HG03196 (cell line): ENCODE results near the gene PCDHA4.
"Not testable (repeated sequence)": the region's sequence is repeated elsewhere in the genome, so short reads cannot be mapped to it uniquely, and the experiment has no call there.

Experiments used
- ATAC-seq: cut with Tn5 transposase; IDR thresholded peaks from one replicate; pipeline ENCODE4 v1.9.1; 2021; ENCODE audit not compliant: unreplicated experiment

PCDHA4 gene

DNA sequence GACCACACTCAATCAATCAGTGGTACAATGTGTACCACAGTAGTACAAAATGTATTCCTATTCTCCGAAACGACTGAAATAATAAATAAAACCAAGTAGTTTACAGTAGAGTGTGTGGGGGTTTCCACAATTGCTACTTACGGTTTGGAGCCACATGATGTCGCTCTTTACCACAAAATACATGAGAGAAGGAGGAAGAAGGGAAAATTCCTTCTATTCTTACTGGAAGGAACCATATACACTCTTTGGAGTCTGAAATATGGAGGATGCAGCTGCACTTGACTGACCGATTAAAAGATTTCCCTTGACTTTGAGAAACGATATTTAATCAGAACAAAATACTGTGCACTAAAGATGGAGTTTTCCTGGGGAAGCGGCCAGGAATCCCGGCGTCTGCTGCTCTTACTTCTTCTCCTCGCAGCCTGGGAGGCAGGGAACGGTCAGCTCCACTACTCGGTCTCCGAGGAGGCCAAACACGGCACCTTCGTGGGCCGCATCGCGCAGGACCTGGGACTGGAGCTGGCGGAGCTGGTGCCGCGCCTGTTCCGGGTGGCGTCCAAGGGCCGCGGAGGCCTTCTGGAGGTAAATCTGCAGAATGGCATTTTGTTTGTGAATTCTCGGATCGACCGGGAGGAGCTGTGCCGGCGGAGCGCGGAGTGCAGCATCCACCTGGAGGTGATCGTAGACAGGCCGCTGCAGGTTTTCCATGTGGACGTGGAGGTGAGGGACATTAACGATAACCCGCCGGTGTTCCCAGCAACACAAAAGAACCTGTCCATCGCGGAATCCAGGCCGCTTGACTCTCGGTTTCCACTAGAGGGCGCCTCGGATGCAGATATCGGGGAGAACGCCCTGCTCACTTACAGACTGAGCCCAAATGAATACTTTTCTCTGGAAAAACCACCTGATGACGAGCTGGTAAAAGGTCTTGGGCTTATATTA lies at the start of gene PCDHA4:
Gene PCDHA4, plus strand, starts transcription at position 235 of the 942 bp plus-strand sequence.
- ATAC-seq: no peak

DNA sequence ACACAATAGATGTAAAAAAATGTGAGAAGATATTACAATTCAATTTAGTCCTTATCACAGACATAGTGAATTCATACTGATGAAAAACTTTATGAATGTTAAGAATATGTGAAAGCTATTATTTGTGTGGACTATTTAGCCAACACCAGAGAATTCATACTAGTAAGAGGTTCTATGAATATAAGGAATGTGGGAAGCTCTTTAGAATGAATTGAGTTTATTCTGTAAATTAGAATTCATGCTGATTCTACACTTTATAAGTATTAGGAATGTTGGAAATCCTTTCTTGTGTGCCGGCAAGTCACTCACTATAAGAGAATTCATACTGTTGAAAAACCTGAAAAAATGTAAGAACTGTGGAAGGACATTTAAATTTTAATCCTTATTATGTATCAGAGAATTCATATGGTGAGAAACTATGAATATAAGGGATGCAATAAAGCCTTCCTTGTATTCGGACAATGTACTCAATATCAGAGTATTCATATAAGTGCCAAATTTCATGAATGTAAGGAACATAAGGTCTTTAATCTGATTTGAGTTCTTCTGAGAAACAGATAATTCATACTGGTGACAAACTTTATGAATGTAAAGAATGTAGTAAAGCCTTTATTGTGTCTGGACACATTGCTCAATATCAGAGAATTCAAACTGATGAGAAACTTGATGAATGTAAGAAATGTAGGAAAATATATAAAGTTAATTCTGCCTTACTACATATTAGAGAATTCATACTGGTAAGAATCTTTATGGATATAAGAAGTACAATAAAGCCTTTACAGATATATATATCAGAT lies 42.5 kb upstream of the PCDHA4 start:
- no peak for ATAC-seq

DNA sequence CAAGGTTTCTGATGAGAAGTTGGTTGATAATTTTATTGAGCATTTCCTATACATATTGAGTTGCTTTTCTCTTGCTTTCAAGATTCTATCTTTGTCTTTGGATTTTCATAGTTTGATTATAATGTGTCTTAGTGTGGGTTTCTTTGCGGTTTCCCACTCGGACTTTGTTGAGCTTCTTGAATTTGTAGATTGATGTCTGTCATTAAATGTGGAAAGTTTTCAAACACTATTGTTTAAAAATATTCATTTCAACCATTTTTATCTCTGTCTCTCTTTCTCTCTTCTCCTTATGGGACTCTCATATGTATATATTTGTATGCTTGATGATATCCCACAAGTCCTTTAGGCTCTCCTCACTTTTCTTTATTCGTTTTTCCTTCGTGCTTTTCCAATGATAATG lies 39.4 kb upstream of the PCDHA4 start:
- no peak for ATAC-seq

DNA sequence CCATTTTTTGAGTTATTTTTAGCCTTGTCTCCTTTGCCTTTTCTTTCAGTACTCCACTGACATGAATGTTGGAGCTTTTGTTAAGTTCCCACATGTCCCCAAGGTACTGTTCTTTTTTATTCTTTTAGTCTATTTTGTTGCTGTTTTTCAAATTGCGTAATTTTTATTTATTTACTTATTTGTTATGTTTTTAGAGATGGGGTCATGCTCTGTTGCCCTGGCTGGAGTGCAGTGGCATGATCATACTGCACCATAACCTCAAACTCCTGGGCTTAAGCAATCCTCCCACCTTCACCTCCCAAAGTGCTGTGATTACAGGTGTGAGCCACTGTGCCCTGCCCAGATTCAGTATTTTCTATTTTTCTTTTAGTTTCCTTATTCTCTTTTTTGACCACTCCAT lies 26.4 kb upstream of the PCDHA4 start:
- no peak for ATAC-seq

DNA sequence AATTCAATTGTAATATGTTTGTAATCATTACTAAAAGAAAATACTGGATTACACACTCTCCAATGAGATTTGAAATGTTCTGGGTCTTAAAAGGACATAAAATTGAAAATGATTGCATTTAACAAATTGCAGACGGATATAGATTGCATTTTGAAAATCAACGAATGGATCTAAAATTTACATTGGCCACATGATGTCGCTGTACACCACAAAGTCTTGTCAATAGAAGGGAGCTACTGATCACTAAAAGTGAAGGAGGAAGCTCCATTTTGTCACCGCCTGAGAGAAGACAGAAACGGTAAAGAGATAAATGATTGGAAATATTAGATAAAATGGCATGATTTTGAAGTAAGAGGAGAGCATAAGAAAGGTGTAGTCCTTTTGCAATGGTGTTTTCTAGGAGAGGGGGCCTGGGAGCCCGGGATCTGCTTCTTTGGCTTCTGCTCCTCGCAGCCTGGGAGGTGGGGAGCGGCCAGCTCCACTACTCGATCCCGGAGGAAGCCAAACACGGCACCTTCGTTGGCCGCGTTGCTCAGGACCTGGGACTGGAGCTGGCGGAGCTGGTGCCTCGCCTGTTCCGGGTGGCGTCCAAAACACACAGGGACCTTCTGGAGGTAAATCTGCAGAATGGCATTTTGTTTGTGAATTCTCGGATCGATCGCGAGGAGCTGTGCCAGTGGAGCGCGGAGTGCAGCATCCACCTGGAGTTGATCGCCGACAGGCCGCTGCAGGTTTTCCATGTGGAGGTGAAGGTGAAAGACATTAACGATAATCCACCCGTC lies 20.8 kb upstream of the PCDHA4 start, which contains the start of gene PCDHA1:
Gene PCDHA1, plus strand, starts transcription at position 236 of the 782 bp plus-strand sequence.
- no peak for ATAC-seq

DNA sequence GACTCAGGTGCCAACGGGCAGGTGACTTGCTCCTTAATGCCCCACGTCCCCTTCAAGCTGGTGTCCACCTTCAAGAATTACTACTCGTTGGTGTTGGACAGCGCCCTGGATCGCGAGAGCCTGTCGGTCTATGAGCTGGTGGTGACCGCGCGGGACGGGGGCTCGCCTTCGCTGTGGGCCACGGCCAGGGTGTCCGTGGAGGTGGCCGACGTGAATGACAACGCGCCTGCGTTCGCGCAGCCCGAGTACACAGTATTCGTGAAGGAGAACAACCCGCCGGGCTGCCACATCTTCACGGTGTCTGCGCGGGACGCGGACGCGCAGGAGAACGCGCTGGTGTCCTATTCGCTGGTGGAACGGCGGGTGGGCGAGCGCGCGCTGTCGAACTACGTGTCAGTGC lies 19.4 kb upstream of the PCDHA4 start:
- not testable (repeated sequence) for ATAC-seq

DNA sequence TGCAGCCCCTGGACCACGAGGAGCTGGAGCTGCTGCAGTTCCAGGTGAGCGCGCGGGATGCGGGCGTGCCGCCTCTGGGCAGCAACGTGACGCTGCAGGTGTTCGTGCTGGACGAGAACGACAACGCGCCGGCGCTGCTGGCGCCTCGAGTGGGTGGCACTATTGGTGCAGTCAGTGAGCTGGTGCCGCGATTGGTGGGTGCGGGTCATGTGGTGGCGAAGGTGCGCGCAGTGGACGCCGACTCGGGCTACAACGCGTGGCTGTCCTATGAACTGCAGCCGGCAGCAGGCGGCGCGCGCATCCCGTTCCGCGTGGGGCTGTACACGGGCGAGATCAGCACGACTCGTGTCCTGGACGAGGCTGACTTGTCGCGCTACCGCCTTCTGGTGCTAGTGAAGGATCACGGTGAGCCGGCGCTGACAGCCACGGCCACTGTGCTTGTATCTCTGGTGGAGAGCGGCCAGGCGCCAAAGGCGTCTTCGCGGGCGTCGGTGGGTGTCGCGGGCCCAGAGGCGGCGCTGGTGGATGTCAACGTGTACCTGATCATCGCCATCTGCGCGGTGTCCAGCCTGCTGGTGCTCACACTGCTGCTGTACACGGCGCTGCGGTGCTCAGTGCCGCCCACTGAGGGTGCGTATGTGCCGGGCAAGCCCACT lies 18.9 kb upstream of the PCDHA4 start:
- ATAC-seq: not testable (repeated sequence)

DNA sequence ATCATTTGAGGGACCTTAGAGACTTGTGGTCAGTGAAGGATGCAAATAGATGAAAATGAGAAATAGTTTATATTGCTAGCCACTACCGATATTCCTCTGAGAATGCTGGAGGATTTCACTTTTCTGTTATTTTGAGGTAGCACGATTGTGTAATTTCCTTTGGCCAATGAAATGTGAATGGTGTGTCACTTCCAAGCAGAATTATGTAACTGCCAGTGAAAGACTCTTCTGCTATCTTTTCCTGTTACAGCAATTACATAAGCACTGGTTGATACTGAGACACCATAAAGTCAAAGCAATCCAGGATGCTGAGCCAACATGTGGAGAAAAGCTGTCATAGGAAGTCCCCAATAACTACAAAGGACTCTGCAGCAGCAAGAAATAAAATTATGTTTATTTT lies 15.8 kb upstream of the PCDHA4 start:
- no peak for ATAC-seq

DNA sequence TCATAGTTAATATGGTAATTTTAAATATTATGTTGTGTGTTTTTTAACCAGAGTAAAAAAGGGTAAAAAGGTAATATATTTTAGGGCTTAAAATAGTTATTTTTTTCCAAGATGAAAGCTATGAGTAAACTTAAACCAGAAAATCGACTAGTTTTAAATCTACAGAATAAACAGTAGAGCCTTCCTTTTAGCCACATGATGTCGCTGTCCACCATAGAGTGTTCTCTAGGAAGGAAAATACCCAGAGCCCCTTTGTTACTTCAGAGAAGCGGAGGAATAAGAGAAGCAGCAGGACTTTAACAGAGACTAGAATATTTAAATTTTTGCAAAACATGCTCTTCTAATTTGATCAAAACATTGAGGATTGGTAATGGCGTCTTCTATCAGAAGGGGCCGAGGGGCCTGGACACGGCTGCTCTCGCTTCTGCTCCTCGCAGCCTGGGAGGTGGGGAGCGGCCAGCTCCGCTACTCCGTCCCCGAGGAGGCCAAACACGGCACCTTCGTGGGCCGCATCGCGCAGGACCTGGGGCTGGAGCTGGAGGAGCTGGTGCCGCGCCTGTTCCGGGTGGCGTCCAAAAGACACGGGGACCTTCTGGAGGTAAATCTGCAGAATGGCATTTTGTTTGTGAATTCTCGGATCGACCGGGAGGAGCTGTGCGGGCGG lies 12.1 kb upstream of the PCDHA4 start, which contains the start of gene PCDHA2:
Gene PCDHA2, plus strand, starts transcription at position 258 of the 664 bp plus-strand sequence.
- ATAC-seq: no peak

DNA sequence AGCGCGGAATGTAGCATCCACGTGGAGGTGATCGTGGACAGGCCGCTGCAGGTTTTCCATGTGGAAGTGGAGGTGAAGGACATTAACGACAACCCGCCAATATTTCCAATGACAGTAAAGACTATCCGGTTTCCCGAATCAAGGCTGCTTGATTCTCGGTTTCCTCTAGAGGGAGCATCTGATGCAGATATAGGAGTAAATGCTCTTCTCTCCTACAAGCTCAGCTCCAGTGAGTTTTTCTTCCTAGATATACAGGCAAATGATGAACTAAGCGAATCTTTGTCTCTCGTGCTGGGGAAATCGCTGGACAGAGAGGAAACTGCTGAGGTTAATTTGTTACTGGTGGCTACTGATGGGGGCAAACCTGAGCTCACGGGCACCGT lies 11.6 kb upstream of the PCDHA4 start:
- ATAC-seq: no peak

DNA sequence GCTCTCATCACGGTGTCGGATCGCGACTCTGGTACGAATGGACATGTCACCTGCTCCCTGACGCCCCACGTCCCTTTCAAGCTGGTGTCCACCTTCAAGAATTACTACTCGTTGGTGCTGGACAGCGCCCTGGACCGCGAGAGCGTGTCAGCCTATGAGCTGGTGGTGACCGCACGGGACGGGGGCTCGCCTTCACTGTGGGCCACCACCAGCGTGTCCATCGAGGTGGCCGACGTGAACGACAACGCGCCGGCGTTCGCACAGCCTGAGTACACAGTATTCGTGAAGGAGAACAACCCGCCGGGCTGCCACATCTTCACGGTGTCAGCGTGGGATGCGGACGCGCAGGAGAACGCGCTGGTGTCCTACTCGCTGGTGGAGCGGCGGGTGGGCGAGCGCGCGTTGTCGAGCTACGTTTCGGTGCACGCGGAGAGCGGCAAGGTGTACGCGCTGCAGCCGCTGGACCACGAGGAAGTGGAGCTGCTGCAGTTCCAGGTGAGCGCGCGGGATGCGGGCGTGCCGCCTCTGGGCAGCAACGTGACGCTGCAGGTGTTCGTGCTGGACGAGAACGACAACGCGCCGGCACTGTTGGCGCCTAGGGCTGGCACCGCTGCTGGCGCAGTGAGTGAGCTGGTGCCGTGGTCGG lies 10.7 kb upstream of the PCDHA4 start:
- ATAC-seq: not testable (repeated sequence)

DNA sequence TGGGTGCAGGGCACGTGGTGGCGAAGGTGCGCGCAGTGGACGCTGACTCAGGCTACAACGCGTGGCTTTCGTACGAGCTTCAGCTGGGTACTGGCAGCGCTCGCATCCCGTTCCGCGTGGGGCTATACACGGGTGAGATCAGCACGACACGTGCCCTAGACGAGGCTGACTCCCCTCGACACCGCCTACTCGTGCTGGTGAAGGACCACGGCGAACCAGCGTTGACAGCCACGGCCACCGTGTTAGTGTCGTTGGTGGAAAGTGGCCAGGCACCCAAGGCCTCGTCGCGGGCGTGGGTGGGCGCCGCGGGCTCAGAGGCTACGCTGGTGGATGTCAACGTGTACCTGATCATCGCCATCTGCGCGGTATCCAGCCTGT lies 10.2 kb upstream of the PCDHA4 start:
- no peak for ATAC-seq

DNA sequence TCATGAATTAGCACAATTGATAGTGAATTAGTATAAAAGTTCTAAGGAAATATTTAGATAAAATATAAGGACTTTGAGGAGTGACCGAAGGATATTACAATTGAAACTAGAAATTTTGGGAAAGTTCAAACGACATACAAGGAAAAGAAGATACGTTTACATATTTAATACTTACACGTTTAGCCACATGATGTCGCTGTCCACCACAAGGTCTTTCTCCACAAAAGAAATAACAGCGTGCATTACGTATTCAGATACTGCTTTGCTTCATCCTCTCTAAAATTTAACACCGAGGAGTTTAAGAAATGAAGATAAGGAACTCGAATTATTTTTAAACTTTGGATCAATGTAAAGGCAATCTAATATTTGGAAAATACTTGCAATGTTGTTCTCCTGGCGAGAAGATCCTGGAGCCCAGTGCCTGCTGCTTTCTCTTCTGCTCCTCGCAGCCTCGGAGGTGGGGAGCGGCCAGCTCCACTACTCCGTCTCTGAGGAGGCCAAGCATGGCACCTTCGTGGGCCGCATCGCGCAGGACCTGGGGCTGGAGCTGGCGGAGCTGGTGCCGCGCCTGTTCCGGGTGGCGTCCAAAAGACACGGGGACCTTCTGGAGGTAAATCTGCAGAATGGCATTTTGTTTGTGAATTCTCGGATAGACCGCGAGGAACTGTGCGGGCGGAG lies 5.9 kb upstream of the PCDHA4 start, which contains the start of gene PCDHA3:
Gene PCDHA3, plus strand, starts transcription at position 242 of the 678 bp plus-strand sequence.
- no peak for ATAC-seq

DNA sequence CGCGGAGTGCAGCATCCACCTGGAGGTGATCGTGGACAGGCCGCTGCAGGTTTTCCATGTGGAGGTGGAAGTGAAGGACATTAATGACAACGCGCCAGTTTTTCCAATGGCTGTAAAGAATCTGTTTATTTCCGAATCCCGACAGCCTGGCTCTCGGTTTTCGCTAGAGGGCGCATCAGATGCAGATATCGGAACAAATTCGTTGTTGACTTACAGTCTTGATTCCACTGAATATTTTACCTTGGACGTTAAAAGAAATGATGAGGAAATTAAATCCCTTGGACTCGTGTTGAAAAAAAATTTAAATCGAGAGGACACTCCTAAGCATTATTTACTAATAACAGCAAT lies 5.4 kb upstream of the PCDHA4 start:
- ATAC-seq: no peak

DNA sequence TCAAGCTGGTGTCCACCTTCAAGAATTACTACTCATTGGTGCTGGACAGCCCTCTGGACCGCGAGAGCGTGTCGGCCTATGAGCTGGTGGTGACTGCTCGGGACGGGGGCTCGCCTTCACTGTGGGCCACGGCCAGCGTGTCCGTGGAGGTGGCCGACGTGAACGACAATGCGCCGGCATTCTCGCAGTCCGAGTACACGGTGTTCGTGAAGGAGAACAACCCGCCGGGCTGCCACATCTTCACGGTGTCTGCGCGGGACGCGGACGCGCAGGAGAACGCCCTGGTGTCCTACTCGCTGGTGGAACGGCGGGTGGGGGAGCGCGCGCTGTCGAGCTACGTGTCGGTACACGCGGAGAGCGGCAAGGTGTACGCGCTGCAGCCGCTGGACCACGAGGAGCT lies 4.5 kb upstream of the PCDHA4 start:
- ATAC-seq: not testable (repeated sequence)

DNA sequence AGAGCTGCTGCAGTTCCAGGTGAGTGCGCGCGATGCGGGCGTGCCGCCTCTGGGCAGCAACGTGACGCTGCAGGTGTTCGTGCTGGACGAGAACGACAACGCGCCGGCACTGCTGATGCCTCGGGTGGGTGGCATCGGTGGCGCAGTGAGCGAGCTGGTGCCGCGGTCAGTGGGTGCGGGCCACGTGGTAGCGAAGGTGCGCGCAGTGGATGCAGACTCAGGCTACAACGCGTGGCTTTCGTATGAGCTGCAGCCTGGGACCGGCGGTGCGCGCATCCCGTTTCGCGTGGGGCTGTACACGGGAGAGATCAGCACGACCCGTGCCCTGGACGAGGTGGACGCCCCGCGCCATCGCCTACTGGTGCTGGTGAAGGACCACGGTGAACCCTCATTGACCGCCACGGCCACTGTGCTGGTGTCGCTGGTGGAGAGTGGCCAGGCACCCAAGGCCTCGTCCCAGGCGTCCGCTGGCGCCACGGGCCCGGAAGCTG lies 4.0 kb upstream of the PCDHA4 start:
- ATAC-seq: no peak

DNA sequence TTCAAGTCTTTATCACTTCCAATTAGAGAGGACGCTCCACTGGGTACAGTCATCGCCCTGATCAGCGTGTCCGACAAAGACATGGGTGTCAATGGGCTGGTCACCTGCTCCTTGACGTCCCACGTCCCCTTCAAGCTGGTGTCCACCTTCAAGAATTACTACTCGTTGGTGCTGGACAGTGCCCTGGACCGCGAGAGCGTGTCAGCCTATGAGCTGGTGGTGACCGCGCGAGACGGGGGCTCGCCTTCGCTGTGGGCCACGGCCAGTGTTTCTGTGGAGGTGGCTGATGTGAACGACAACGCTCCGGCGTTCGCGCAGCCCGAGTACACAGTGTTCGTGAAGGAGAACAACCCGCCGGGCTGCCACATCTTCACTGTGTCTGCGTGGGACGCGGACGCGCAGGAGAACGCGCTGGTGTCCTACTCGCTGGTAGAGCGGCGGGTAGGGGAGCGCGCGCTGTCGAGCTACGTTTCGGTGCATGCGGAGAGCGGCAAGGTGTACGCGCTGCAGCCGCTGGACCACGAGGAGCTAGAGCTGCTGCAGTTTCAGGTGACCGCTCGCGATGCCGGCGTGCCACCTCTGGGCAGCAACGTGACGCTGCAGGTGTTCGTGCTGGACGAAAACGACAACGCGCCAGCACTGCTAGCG lies 1.5 kb downstream of the PCDHA4 start:
- not testable (repeated sequence) for ATAC-seq

DNA sequence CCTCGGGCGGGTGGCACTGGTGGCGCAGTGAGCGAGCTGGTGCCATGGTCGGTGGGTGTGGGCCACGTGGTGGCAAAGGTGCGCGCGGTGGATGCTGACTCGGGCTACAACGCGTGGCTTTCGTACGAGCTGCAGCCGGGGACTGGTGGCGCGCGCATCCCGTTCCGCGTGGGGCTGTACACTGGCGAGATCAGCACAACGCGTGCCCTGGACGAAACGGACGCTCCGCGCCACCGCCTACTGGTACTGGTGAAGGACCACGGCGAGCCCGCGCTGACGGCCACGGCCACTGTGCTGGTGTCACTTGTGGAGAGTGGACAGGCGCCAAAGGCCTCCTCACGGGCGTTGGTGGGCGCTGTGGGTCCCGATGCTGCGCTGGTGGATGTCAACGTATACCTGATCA lies 2.0 kb downstream of the PCDHA4 start:
- ATAC-seq: no peak
